IMR-90 (cell line): ENCODE results near the gene ELSPBP1. TPM values are rescaled to one million over a fixed set of nuclear protein-coding genes. Genes with fewer than 3 reads are reported as not detected.

Experiments
- ATAC-seq: fragments of 200-7000 bp; cut with Tn5 transposase; 2 replicates; pipeline ENCODE4 v1.9.1; 2020; ENCODE audit warnings: low read depth, mild to moderate bottlenecking, moderate library complexity
- BruUV-seq: library from RNA; stranded (reverse); fragments of 400-500 nt; replicated peaks from 2 replicates; lab custom pipeline; 2021; lab: Mats Ljungman, UMichigan
- CTCF ChIA-PET: fragments of 300-600 bp; formaldehyde crosslinking; extraction: SDS; loops from one replicate; lab custom pipeline; 2021; ENCODE audit warnings: antibody characterized with exemption; lab: Yijun Ruan, JAX
- POLR2A ChIA-PET: fragments of 300-600 bp; sonication (Branson Sonifier 250); formaldehyde crosslinking; loops from one replicate; lab custom pipeline; 2022; ENCODE audit warnings: antibody characterized with exemption; ENCODE audit not compliant: unreplicated experiment; lab: Charles Lee
- DNase-seq: peaks from one replicate; pipeline ENCODE4 v3.0.0; 2013
- H2AFZ ChIP-seq: replicated peaks from 2 replicates; pipeline ENCODE3; 2013; ENCODE audit warnings: low read length, mild to moderate bottlenecking; ENCODE audit not compliant: poor library complexity
- H2AK5ac ChIP-seq: 2 replicates; pipeline ENCODE4 v1.6.1; 2013; ENCODE audit warnings: low read depth, low read length, inconsistent platforms
- H2AK9ac ChIP-seq: replicated peaks from 2 replicates; pipeline ENCODE3; 2013; ENCODE audit warnings: mild to moderate bottlenecking, low read depth, low read length, moderate library complexity; ENCODE audit not compliant: poor library complexity
- H2BK120ac ChIP-seq: 2 replicates; pipeline ENCODE4 v1.6.1; 2013; ENCODE audit warnings: low read depth, low read length, inconsistent platforms
- H2BK15ac ChIP-seq: 3 replicates; pipeline ENCODE4 v1.6.1; 2013; ENCODE audit warnings: low read depth, low read length, inconsistent platforms
- H2BK20ac ChIP-seq: 2 replicates; pipeline ENCODE4 v1.6.1; 2013; ENCODE audit warnings: low read depth, mild to moderate bottlenecking, inconsistent platforms, low read length, moderate library complexity
- H2BK5ac ChIP-seq: 2 replicates; pipeline ENCODE4 v1.6.1; 2013; ENCODE audit warnings: mild to moderate bottlenecking, low read depth, low read length, inconsistent platforms; ENCODE audit not compliant: poor library complexity, severe bottlenecking
- H3K14ac ChIP-seq: replicated peaks from 2 replicates; pipeline ENCODE4 v1.6.1; 2013; ENCODE audit warnings: low read depth, low read length, inconsistent platforms
- H3K18ac ChIP-seq: 2 replicates; pipeline ENCODE4 v1.6.1; 2013; ENCODE audit warnings: low read depth, low read length, control low read depth
- H3K23ac ChIP-seq: 2 replicates; pipeline ENCODE4 v1.6.1; 2013; ENCODE audit warnings: low read depth, low read length, inconsistent platforms
- H3K27ac ChIP-seq: 2 replicates; pipeline ENCODE4 v1.5.1; 2013; ENCODE audit warnings: mild to moderate bottlenecking, control low read depth, low read length; ENCODE audit not compliant: insufficient read depth
- H3K27me3 ChIP-seq: 2 replicates; pipeline ENCODE4 v1.6.1; 2013; ENCODE audit warnings: low read length; ENCODE audit not compliant: control insufficient read depth, insufficient read depth
- H3K36me3 ChIP-seq: 2 replicates; pipeline ENCODE4 v1.6.1; 2013; ENCODE audit warnings: low read length, mixed read lengths; ENCODE audit not compliant: control insufficient read depth, insufficient read depth
- H3K4ac ChIP-seq: 2 replicates; pipeline ENCODE4 v1.6.1; 2013; ENCODE audit warnings: low read depth, low read length, inconsistent platforms
- H3K4me1 ChIP-seq: 2 replicates; pipeline ENCODE4 v1.6.1; 2013; ENCODE audit warnings: low read length, mixed read lengths; ENCODE audit not compliant: control insufficient read depth, insufficient read depth
- H3K4me2 ChIP-seq: 2 replicates; pipeline ENCODE4 v1.6.1; 2013; ENCODE audit warnings: low read depth, mild to moderate bottlenecking, control low read depth, low read length, moderate library complexity
- H3K4me3 ChIP-seq: 2 replicates; pipeline ENCODE4 v1.5.1; 2013; ENCODE audit warnings: low read depth, mild to moderate bottlenecking, control low read depth, low read length, moderate library complexity; ENCODE audit not compliant: insufficient read depth
- H3K56ac ChIP-seq: 2 replicates; pipeline ENCODE4 v1.6.1; 2013; ENCODE audit warnings: low read length, inconsistent platforms; ENCODE audit not compliant: insufficient read depth; ENCODE audit errors: extremely low read depth
- H3K79me1 ChIP-seq, 2 experiments: 2 replicates each; pipeline ENCODE4 v1.6.1; 2013; ENCODE audit warnings: low read length in 2 of 2, inconsistent platforms in 1 of 2, low read depth in 1 of 2
- H3K9ac ChIP-seq: 2 replicates; pipeline ENCODE4 v1.6.1; 2013; ENCODE audit warnings: low read depth, low read length, control low read depth
- H3K9me1 ChIP-seq: 2 replicates; pipeline ENCODE4 v1.6.1; 2013; ENCODE audit warnings: low read length, inconsistent platforms; ENCODE audit not compliant: insufficient read depth
- H3K9me3 ChIP-seq: 2 replicates; pipeline ENCODE4 v1.6.1; 2013; ENCODE audit warnings: low read length; ENCODE audit not compliant: control insufficient read depth, insufficient read depth
- H4K20me1 ChIP-seq: 2 replicates; pipeline ENCODE4 v1.6.1; 2013; ENCODE audit warnings: low read length, inconsistent platforms; ENCODE audit not compliant: insufficient read depth
- H4K5ac ChIP-seq: 2 replicates; pipeline ENCODE4 v1.6.1; 2013; ENCODE audit warnings: mild to moderate bottlenecking, low read depth, low read length, control low read depth
- H4K8ac ChIP-seq, 2 experiments: 2 replicates each; pipeline ENCODE4 v1.6.1; 2013; ENCODE audit warnings: low read depth in 2 of 2, low read length in 2 of 2, control low read depth in 1 of 2, inconsistent platforms in 1 of 2
- H4K91ac ChIP-seq: 2 replicates; pipeline ENCODE4 v1.6.1; 2013; ENCODE audit warnings: low read depth, low read length, inconsistent platforms; ENCODE audit not compliant: insufficient read depth
- CHD1 ChIP-seq: IDR thresholded peaks from 2 replicates; pipeline ENCODE4 v1.6.1; 2012; ENCODE audit warnings: low read depth, low read length, improper control_type of control experiment
- FOS ChIP-seq: fragments of 150-350 bp; IDR thresholded peaks from 2 replicates; pipeline ENCODE4 v1.6.1; 2016; ENCODE audit warnings: low read depth, low read length
- MAZ ChIP-seq: IDR thresholded peaks from 2 replicates; pipeline ENCODE4 v1.6.1; 2012; ENCODE audit warnings: low read depth, mild to moderate bottlenecking, low read length, improper control_type of control experiment, moderate library complexity, borderline replicate concordance
- MXI1 ChIP-seq: IDR thresholded peaks from 2 replicates; pipeline ENCODE4 v1.6.1; 2012; ENCODE audit warnings: low read depth, mild to moderate bottlenecking, low read length, moderate library complexity, borderline replicate concordance
- POLR2A ChIP-seq: IDR thresholded peaks from 2 replicates; pipeline ENCODE4 v1.6.1; 2012; ENCODE audit warnings: mild to moderate bottlenecking, low read depth, low read length
- RFX5 ChIP-seq: IDR thresholded peaks from 2 replicates; pipeline ENCODE4 v1.8.0; 2012; ENCODE audit warnings: low read depth, mild to moderate bottlenecking, low read length, moderate library complexity
- SMC3 ChIP-seq: fragments of 150-350 bp; IDR thresholded peaks from 2 replicates; pipeline ENCODE4 v1.6.1; 2016; ENCODE audit warnings: low read depth, mild to moderate bottlenecking, antibody characterized with exemption, low read length, moderate library complexity
- WGBS, 2 experiments: methylation state at CpG; one replicate each; pipeline versions ENCODE4 v1.1.5 to v1.1.7; 2013; ENCODE audit warnings: missing lambda C conversion rate in 2 of 2; ENCODE audit not compliant: insufficient read length in 1 of 2; ENCODE audit errors: extremely low coverage in 2 of 2; 5-methylcytosine and 5-hydroxymethylcytosine counted together
- dilution Hi-C: fragments of 300-500 bp; cut with HindIII; formaldehyde crosslinking; loops from one replicate; pipeline ENCODE4 v1.14.3; 2018; ENCODE audit warnings: low sequenced_read_pairs; ENCODE audit not compliant: unreplicated experiment
- in situ Hi-C: fragments of 300-500 bp; cut with MboI; formaldehyde crosslinking; loops from 3 replicates; pipeline ENCODE4 v1.14.3; 2019; ENCODE audit warnings: low sequenced_read_pairs, inconsistent platforms, mixed read lengths
- intact Hi-C: fragments of 100-400 bp; cut with micrococcal nuclease; formaldehyde crosslinking; loops from 2 replicates; pipeline ENCODE4 v1.10.0; 2022
- polyA plus RNA-seq, 3 experiments: library from polyadenylated mRNA; depleted of rRNA; stranded (reverse); fragments of >200 nt; gene quantifications; 2 replicates each; pipeline ENCODE4 v1.2.3, GENCODE V29; 2012; ENCODE audit warnings: low replicate concordance in 1 of 3
- total RNA-seq: library from RNA; depleted of rRNA; stranded (reverse); fragments of >200 nt; gene quantifications from 2 replicates; pipeline ENCODE4 v1.2.3, GENCODE V29; 2012
- TF ChIP-seq, protein P1 (sequence below): conservative IDR thresholded peaks from 2 replicates; pipeline ENCODE4 v1.5.1; 2012; ENCODE audit warnings: mild to moderate bottlenecking, low read depth, low read length, improper control_type of control experiment
- TF ChIP-seq, protein P2 (sequence below): fragments of 150-350 bp; IDR thresholded peaks from 2 replicates; pipeline ENCODE4 v1.6.1; 2016; ENCODE audit warnings: low read depth, mild to moderate bottlenecking, low read length, moderate library complexity, borderline replicate concordance

ELSPBP1 gene
- total and polyA plus RNA-seq, 2 of the 4 experiments (the other 2 are of a cell fraction): not detected

DNA sequence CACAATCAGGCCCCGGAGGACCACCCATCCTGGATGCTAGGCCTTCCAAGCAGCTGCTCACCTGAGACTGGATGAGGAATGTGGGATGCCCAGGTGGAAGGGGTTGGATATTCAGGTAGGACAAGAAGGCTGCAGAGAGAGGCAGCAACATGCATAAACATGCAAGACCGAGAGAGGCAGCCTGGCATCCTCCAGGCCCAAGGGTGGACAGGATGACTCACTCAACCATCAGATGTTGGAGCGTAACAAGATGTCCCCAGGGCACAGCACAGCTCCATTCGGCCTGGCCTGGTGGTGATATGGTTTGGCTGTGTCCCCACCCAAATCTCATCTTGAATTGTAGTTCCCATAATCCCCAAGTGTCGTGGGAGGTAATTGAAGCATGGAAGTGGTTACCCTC is 59.4 kb downstream of the ELSPBP1 start:
- Histone ChIP-seq H4K91ac (no peak overlapping the region), H3K9me3 (no peaks in the 10 kb centered on the region), H3K56ac (no peak overlapping the region), H3K18ac (no peak overlapping the region), H2AFZ (no peak overlapping the region), H3K27ac (no peak overlapping the region), H3K36me3 (no peaks in the 10 kb centered on the region), H3K9me1 (no peaks in the 10 kb centered on the region), H4K8ac (no peak overlapping the region), H3K4me3 (no peak overlapping the region), H3K79me1 (no peaks in the 10 kb centered on the region), H2AK9ac (no peak overlapping the region), H3K4me1 (no peaks in the 10 kb centered on the region), H3K9ac (no peak overlapping the region), H3K4ac (no peak overlapping the region), H3K4me2 (no peak overlapping the region), H3K23ac (no peak overlapping the region), H2BK120ac (no peak overlapping the region), H2BK15ac (no peak overlapping the region), H2AK5ac (no peak overlapping the region), H3K27me3 (no peaks in the 10 kb centered on the region; the same call in 1 of the 2 replicates), H4K20me1 (no peaks in the 10 kb centered on the region), H2BK20ac (no peak overlapping the region), H4K5ac (no peak overlapping the region), H2BK5ac (no peak overlapping the region), H3K14ac (no peak overlapping the region)
- WGBS, 2 experiments: no CpG with 5 or more reads among the region's 5 CpGs
- POLR2A ChIA-PET: no interaction called here
- dilution Hi-C loops (no loop called here), in situ Hi-C loops (no loop called here), intact Hi-C loops (no loop called here)
- no peak for DNase-seq
- BruUV-seq: no TSS peak
- TF ChIP-seq MXI1 (no peak), MAZ (no peak), CHD1 (no peak), POLR2A (no peak), SMC3 (no peak), FOS (no peak), RFX5 (no peak)
- TF ChIP-seq, protein P1, sequence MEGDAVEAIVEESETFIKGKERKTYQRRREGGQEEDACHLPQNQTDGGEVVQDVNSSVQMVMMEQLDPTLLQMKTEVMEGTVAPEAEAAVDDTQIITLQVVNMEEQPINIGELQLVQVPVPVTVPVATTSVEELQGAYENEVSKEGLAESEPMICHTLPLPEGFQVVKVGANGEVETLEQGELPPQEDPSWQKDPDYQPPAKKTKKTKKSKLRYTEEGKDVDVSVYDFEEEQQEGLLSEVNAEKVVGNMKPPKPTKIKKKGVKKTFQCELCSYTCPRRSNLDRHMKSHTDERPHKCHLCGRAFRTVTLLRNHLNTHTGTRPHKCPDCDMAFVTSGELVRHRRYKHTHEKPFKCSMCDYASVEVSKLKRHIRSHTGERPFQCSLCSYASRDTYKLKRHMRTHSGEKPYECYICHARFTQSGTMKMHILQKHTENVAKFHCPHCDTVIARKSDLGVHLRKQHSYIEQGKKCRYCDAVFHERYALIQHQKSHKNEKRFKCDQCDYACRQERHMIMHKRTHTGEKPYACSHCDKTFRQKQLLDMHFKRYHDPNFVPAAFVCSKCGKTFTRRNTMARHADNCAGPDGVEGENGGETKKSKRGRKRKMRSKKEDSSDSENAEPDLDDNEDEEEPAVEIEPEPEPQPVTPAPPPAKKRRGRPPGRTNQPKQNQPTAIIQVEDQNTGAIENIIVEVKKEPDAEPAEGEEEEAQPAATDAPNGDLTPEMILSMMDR: no peak
- TF ChIP-seq, protein P2, sequence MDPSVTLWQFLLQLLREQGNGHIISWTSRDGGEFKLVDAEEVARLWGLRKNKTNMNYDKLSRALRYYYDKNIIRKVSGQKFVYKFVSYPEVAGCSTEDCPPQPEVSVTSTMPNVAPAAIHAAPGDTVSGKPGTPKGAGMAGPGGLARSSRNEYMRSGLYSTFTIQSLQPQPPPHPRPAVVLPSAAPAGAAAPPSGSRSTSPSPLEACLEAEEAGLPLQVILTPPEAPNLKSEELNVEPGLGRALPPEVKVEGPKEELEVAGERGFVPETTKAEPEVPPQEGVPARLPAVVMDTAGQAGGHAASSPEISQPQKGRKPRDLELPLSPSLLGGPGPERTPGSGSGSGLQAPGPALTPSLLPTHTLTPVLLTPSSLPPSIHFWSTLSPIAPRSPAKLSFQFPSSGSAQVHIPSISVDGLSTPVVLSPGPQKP: no peak
- no peak for ATAC-seq
- CTCF ChIA-PET: no interaction called here
